Measurements from ENCODE around the gene WSCD2.

The WSCD2 gene

GRCh38 chr12:108231109-108231905, 102.2 kb downstream of the WSCD2 start:
- Histone ChIP-seq H3K4me1 (ENCODE audit: insufficient read depth, low read length, poor library complexity, severe bottlenecking) (no peaks in the 10 kb centered on the region), H3K9ac (ENCODE audit: low read depth, low read length, poor library complexity, severe bottlenecking) (no peak overlapping the region), H3K36me3 (ENCODE audit: insufficient read depth, low read length) (no peaks in the 10 kb centered on the region), H3F3A (ENCODE audit: low read depth) (no peaks in the 10 kb centered on the region), H2AFZ (ENCODE audit: low read length) (no peak overlapping the region), H3K9me3 (ENCODE audit: insufficient read depth, low read depth, low read length) (no peaks in the 10 kb centered on the region), H4K20me1 (ENCODE audit: insufficient read depth, low read length, poor library complexity, severe bottlenecking) (no peaks in the 10 kb centered on the region), H3K79me2 (ENCODE audit: insufficient read depth, low read length) (no peaks in the 10 kb centered on the region), H3K4me2 (ENCODE audit: low read depth, low read length, poor library complexity, severe bottlenecking) (no peak overlapping the region), H3K27me3 (ENCODE audit: insufficient read depth, low read length, poor library complexity, severe bottlenecking) (peaks cover 4% of the 10 kb centered on the region), H3K9me2 (replicated peaks; ENCODE audit: low read depth, low read length) (no peaks in the 10 kb centered on the region), H3K4me3 (ENCODE audit: low read length, poor library complexity, severe bottlenecking) (no peak overlapping the region)
- TF ChIP-seq EZH2phosphoT487 (IDR thresholded peaks at IDR 0.05; ENCODE audit: borderline replicate concordance) (no peak), CTCF (conservative IDR thresholded peaks at IDR 0.05; ENCODE audit: low read length) (no peak)

GRCh38 chr12:108231909-108232434, 102.9 kb downstream of the WSCD2 start:
- Histone ChIP-seq H3K4me2 (ENCODE audit: low read depth, low read length, poor library complexity, severe bottlenecking) (no peak overlapping the region), H3K27me3 (ENCODE audit: insufficient read depth, low read length, poor library complexity, severe bottlenecking) (peaks cover 4% of the 10 kb centered on the region), H2AFZ (ENCODE audit: low read length) (no peak overlapping the region), H3K9ac (ENCODE audit: low read depth, low read length, poor library complexity, severe bottlenecking) (no peak overlapping the region), H3K9me2 (replicated peaks; ENCODE audit: low read depth, low read length) (no peaks in the 10 kb centered on the region), H3K36me3 (ENCODE audit: insufficient read depth, low read length) (no peaks in the 10 kb centered on the region), H3K79me2 (ENCODE audit: insufficient read depth, low read length) (no peaks in the 10 kb centered on the region), H3F3A (ENCODE audit: low read depth) (no peaks in the 10 kb centered on the region), H3K4me1 (ENCODE audit: insufficient read depth, low read length, poor library complexity, severe bottlenecking) (no peaks in the 10 kb centered on the region), H3K9me3 (ENCODE audit: insufficient read depth, low read depth, low read length) (no peaks in the 10 kb centered on the region), H3K4me3 (ENCODE audit: low read length, poor library complexity, severe bottlenecking) (no peak overlapping the region), H4K20me1 (ENCODE audit: insufficient read depth, low read length, poor library complexity, severe bottlenecking) (no peaks in the 10 kb centered on the region)
- TF ChIP-seq EZH2phosphoT487 (IDR thresholded peaks at IDR 0.05; ENCODE audit: borderline replicate concordance): no peak
- TF ChIP-seq CTCF (conservative IDR thresholded peaks at IDR 0.05; ENCODE audit: low read length): no peak

GRCh38 chr12:108232565-108232964, 103.5 kb downstream of the WSCD2 start:
- H2AFZ ChIP-seq (ENCODE audit: low read length): no peak overlapping the region
- no peaks in the 10 kb centered on the region for H3K9me3 ChIP-seq (ENCODE audit: insufficient read depth, low read depth, low read length)
- H3K4me1 ChIP-seq (ENCODE audit: insufficient read depth, low read length, poor library complexity, severe bottlenecking): no peaks in the 10 kb centered on the region
- no peaks in the 10 kb centered on the region for H3K9me2 ChIP-seq (replicated peaks; ENCODE audit: low read depth, low read length)
- TF ChIP-seq CTCF (conservative IDR thresholded peaks at IDR 0.05; ENCODE audit: low read length) (no peak), EZH2phosphoT487 (IDR thresholded peaks at IDR 0.05; ENCODE audit: borderline replicate concordance) (no peak)
- no peaks in the 10 kb centered on the region for H3F3A ChIP-seq (ENCODE audit: low read depth)
- peaks cover 4% of the 10 kb centered on the region for H3K27me3 ChIP-seq (ENCODE audit: insufficient read depth, low read length, poor library complexity, severe bottlenecking)
- no peaks in the 10 kb centered on the region for H4K20me1 ChIP-seq (ENCODE audit: insufficient read depth, low read length, poor library complexity, severe bottlenecking)
- H3K9ac ChIP-seq (ENCODE audit: low read depth, low read length, poor library complexity, severe bottlenecking): no peak overlapping the region
- H3K79me2 ChIP-seq (ENCODE audit: insufficient read depth, low read length): no peaks in the 10 kb centered on the region
- no peak overlapping the region for H3K4me2 ChIP-seq (ENCODE audit: low read depth, low read length, poor library complexity, severe bottlenecking)
- no peaks in the 10 kb centered on the region for H3K36me3 ChIP-seq (ENCODE audit: insufficient read depth, low read length)
- H3K4me3 ChIP-seq (ENCODE audit: low read length, poor library complexity, severe bottlenecking): no peak overlapping the region

All from Loucy (cell line).